Fibroblast of gingiva (primary cell): ENCODE results near the gene USP11.

Experiments
- DNase-seq: peaks from one replicate; pipeline ENCODE4 v3.0.0-alpha.2; 2011; ENCODE audit warnings: low read depth

USP11 gene

DNA sequence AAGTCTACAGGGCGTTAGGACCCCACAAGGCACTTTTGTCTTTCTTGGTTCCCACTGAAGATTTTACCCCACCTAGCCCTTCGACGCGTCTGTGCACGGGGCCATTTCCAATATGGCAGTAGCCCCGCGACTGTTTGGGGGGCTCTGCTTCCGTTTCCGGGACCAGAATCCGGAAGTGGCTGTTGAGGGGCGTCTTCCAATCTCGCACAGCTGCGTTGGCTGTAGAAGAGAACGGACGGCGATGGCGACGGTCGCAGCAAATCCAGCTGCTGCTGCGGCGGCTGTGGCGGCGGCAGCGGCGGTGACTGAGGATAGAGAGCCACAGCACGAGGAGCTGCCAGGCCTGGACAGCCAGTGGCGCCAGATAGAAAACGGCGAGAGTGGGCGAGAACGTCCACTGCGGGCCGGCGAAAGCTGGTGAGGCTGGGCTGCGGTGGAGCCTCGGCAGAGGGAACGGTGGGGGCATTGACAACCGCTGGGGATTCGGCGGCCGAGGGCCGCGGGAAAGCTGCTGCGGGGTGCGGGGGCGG lies at the start of gene USP11:
USP11 (plus strand) TSS at position 207 of the 530 bp plus-strand sequence; CDS start at position 242, 35 bp downstream.
- DNase-seq = peak; percentile 29

DNA sequence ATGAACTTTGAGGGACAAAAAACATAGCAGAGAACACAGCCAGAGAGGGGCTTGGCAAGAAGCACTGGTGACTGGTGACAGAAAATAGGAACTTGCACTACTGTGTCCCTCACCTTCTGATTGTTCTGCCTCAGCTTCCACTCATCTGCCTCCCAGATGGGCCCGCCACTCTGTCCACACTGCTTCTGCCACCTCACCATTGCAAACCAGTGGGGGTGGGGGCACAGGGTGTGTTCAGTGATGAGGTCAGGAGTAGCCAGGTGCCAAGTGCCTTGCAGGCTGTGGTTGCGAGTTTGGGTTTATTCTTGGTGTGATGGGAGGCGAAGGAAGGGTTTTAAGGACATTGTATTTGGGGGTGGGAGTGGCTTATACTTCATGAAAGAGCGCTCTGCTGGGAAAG lies 48.3 kb upstream of the USP11 start:
- DNase-seq = no peak

DNA sequence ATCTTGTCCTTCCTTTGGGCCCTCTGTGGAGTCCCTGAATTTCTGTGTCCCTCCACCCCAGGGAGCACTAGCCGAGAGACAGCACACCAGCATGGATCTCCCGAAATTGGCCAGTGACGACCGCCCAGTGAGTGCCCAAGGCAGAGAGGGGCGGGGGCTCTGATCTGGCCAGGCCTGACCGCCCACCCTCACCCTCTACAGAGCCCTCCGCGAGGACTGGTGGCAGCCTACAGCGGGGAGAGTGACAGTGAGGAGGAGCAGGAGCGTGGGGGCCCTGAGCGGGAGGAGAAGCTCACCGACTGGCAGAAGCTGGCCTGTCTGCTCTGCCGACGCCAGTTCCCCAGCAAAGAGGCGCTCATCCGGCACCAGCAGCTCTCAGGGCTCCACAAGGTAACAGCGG lies 47.6 kb upstream of the USP11 start:
- DNase-seq = no peak

DNA sequence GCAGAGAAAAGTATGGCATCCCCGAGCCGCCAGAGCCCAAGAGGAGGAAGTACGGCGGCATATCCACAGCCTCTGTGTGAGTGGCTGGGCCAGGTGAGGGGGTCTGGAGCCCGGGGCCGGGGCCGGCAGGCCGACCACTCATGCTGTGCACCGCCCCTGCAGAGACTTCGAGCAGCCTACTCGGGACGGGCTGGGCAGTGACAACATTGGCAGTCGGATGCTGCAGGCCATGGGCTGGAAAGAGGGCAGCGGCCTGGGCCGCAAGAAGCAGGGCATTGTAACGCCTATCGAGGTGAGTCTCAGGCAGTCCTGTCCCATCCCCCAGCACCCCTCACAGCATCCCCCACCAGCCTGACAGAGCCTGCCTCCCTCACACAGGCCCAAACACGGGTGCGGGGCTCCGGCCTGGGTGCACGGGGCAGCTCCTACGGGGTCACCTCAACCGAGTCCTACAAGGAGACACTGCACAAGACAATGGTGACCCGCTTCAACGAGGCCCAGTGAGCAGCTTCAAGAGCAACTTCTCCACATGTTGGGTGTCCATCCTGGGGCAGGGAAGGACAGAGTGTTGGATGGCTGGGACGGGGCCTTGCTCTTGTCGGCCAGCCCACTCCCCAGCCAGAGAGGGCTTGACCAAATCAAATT lies 46.6 kb upstream of the USP11 start:
- no peak for DNase-seq

DNA sequence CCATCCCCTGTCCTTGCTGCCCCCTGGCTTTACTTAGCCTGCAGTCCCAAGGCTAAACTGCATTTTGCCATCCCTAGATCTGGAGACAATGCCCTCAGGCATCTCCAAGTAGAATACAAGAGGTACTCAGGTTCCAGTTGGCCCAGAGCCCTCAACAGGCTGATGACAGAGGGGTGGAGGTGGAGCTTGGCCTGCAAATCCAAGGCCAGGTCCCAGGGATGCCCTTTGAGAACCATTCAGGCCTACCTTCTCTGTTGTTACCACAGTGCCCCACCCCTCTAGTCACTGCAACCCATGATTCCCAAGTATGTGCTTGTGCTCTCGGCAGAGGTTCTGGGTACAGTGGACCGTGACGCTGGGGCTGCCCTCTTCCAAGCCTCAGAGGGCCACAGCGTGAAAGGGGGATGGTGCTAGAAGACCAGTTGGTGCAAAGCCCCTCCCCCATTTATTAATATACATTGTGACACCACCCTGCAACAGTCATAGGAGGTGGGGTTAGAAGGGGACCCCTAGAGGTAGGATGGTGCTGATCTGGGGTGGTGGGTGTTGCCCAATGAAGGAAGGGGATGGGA lies 45.6 kb upstream of the USP11 start:
- no peak for DNase-seq

DNA sequence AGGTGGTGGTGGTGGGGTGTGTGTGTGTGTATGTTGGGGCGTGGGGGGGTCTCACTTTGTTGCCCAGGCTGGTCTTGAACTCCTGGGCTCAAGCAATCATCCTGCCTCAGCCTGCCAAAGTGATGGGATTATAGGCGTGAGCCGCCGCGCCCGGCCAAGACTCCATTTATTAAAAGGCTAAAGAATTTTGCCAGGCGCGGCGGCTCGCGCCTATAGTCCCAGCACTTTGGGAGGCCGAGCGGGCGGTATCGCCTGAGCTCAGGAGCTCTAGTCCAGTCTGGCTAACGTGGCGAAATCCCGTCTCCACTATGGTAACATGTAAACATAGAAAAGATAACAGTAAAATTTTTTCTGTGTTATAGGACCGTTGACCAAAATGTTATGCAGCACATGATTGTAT lies 42.9 kb upstream of the USP11 start:
- no peak for DNase-seq

DNA sequence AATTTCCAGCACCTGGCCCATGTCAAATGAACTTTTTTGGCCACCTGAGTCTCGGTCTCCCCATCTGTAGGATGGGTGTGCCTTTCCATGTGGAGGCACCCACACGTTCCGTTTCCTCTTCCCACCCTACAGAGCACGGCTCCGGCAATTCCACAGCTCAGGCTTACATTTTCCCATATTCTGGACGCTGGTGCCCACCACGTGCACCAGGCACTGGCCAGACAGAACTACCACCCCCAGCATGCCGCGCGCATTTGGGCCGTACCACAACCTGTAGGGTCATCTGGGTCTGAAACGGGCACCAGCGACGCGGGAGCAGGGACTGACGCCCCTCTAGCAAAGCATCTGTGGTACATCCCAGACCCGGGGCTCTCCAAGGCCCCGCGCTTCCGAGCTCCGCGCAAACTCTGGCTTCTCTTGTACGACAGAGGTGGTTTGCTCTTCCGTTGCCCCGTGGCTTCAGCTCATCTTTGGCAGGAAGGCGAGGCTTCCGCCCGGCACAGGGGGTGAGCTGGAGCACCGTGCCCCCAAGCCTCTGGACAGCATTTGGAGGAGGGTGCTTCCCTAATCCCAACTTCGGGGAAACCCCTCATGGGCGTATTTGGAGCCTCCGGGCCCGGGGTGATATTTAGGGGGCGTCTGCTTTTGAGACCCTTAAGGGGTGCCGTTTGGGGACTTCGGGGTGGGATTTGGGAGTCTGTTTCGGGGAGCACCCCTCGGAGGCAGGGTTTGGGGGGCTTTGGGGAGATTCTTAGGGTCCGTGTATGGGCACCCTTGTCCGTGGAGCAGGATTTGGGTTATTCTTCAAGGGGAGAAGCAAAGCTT lies 42.2 kb upstream of the USP11 start:
- DNase-seq = peak; percentile 94

DNA sequence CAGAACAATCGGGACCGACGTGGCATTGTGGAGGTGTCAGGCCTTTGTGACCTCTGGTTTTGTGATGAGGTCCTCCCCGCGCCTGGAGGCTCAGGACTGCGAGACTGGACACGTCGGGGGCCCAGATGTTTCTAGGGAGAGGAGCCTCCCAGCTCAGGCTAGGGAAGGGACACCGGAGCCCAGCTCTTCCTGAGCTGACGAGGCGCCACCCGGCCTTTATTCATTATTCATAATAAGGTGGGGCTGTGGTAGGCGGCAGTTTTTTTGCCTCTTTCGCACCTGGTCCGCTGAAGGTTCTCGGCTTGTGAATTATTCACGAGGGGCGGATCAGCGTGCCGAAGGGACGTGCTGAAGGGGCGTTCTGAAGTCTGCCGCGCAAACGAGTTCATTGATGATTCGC lies 41.5 kb upstream of the USP11 start:
- no peak for DNase-seq

GRCh38 chrX:47191806-47192401 lies 40.9 kb upstream of the USP11 start:
- DNase-seq = no peak

DNA sequence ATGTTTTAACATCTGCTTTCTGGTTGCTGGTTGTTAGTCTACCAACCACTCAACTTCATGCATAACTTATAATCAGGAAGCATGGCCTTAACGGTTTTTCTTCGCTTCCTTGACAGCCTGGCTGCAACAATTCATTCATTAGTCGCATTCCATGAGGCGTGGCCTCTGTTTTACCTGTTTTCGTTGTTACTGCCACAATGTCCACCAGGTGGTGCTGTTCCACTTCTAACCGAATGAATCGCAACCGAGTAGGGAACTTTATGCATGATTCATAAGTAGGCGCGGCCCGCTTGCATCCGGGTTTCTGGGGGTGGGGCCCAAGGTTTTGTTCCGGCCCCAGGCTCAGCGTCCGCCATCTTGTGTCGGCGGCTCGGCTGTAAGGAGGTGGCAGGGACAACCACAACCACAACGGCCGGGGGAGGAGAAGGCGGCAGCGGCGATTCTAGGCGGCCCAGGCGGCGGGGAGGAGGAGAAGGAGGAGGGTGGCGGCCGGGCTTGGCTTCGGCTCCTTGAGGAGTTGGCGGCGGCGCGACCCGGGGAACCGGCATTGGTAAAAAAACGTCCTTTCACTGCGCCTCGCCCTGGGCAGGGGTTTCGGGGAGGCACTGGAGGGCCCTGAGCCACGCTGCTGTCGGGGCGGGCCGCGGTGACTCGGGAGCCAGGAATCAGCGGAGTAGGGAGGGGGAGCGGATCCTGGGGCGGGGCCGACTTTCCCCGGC lies 39.2 kb upstream of the USP11 start, which contains the start of gene UBA1:
UBA1 (plus strand) TSS at position 355 of the 719 bp plus-strand sequence. CDS start 4,974 bp downstream, outside the sequence.
- DNase-seq = peak; percentile 89

DNA sequence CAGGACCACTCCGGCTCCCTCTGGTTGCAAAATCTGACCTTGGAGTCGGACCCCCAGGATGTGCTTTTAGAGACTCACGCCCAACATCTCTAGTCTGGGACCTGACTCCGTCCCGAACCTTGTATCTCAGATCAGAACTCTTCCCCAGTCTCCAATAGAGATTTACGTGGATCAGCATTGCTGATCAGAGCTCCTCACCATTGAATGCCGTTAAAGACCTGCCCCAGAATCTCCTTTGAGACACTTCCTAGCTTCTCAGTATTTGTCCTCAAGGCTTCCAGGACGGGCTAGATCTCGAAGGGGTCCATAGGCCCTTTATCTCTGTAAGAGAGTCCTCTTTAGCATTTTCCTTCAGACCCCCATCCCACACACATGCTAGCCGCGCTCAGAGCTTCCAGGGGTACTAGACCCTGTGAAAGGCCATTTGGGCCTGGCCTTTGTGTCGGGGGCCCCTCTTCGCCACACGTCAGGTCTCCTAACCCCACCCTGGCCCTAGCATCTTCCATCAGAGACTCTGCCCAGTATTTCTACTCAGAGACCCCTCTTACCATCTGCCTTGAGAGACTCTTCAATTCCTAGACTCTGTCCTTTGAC lies 38.5 kb upstream of the USP11 start:
- DNase-seq = no peak

DNA sequence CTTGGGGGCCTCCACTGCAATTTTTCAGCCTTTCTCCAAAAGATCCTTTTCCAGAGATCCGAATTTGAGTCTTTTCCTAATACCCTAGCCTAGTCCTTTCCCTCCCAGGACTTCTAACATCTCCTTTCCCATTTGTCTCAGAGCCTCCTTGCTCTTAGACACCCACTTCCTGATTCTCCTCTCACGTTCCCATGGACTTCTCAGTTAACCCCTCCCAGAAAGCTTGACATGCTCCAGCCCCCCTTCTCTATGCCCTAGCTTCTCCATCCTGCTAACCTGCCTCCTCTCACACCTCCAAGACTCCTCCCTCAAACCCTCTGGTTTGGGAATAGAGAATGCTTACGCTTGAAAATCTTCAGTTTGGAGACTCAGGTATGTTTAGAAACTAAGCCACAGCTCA lies 36.7 kb upstream of the USP11 start:
- no peak for DNase-seq

DNA sequence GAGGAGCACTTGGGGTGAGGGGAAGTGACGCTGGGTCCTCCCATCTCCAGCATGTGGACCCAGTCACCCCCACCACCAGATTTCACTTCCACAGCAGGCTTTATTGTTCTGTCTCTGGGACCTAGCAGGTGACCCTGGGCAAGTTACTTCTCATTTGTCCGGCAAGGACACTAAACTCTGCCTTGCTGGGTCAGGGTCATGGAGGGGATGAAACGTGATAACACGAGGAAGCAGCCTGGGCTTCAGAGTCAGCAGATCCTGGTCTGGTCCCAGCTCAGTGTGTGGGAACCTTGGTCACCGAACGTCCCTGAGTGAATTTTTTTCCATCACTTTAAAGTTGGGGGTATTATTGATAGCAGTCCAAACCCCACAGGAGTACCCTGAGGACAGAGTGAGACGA lies 35.3 kb upstream of the USP11 start:
- DNase-seq = no peak

GRCh38 chrX:47198026-47198686 lies 34.7 kb upstream of the USP11 start:
- no peak for DNase-seq

GRCh38 chrX:47198687-47199080 lies 34.1 kb upstream of the USP11 start:
- DNase-seq = no peak

- no peak for DNase-seq
Observed at GRCh38 chrX:47199286-47199685, 33.5 kb upstream of the USP11 start.

DNA sequence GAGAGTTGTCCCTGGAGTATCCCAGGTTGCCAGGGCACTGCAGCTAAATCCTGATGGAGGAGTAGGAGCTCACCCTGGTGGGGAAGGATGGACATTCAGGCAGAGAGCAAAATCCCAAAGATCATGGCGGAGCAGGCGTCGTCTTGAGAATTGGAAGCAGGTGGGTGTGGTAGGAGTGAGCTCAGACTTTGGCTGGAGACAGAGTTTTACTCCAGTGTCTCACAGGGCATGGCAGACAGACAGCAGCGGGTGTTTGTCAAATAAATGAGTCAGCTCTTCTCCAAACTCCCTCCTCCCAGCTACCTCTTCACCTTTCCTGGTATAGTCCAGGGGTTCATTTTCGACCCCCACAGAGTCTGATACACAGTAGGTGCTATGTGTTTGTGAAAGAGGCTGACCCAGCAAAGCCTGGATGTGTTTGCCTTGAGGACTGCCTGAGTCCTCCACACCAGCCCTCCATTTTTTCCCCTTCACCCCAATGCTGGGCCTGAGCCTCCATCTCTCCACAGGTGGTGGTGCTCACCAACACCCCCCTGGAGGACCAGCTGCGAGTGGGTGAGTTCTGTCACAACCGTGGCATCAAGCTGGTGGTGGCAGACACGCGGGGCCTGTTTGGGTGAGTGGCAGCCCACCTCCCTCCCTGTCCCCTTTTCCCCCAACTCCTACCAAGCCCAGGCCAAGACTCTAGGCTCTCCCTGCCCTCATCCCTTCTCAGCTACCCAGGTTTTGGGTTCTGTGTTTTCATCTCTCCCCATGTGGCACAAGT lies 32.2 kb upstream of the USP11 start:
- DNase-seq = peak; percentile 76

DNA sequence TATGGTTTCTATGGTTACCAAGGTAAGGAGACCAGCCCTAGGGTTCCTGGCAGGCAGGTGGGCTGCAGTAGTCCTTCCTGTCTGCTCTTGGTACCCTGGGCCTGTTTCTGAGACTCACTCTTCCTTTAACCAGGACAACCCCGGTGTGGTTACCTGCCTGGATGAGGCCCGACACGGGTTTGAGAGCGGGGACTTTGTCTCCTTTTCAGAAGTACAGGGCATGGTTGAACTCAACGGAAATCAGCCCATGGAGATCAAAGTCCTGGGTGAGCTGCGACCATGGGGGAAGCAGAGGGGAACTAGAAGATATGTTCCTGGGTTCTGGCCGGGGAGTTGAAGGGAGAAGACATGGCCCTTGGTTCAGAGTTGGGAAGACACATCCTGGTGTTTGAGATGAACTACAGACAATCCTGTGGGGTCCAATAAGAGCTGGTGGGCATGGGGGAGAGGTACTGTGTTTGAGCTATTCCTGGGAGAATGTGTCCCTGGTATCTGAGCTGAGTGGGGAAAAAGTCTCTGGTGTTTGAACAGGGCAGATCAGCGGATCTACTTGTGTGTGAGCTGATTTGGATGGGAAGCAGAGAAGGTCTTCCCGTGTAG lies 31.4 kb upstream of the USP11 start:
- no peak for DNase-seq

GRCh38 chrX:47202316-47202715 lies 30.5 kb upstream of the USP11 start:
- no peak for DNase-seq

DNA sequence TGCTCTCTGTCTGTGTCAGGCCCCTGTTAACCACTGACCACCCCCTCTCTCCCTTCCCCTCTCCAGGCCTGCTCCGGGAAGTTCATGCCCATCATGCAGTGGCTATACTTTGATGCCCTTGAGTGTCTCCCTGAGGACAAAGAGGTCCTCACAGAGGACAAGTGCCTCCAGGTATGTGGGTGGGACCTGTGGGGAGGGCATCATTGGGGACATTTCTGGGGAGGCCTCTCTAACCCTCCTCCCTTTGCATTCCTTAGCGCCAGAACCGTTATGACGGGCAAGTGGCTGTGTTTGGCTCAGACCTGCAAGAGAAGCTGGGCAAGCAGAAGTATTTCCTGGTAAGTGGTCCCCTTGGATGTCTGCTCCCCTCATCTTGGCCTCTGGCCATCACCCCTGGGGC lies 29.9 kb upstream of the USP11 start:
- no peak for DNase-seq
